ENCODE data around the gene PIK3C3. TPM values are rescaled to one million over a fixed set of nuclear protein-coding genes. Genes with fewer than 3 reads are reported as not detected.

Gene PIK3C3
- 16.8 and 38.8 TPM in 2 replicates for total RNA-seq (2014; rRNA removed; shearing (Covaris generic); ENCODE audit: low replicate concordance)

DNA sequence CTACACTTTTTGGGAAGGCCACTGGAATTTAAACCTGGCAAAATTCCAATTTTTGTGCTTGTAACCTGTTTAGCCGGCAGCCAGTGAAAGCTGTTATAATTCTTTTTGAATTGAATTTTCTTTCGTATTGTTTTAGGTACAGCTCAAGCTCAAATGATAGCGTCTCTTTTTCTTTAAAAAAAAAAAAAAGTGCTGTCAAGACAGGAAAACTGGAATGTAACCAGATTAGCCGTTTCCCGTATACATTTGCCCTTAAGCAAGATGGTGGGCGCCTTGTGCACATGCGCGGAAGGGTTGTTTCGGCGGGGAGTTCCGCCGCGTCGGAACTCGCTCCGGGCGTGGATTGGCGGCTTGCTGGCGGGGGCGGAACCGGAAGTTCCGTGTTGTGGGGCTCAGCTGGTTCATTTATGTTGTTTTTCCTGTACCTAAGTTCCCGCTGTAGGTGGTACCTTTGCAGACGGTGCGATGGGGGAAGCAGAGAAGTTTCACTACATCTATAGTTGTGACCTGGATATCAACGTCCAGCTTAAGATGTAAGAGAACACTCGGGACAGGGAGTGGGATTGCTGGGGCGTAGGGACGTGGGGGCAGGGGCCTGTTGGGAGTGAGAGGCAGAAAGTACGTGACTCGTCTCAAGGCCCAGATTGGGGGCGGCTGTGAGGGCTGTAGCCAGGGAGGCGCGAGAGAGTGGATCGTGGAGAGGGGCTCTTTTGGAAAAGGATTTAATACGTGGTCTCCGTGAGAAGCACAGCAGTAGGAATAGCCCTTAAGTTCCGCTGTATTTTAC, at the start of gene PIK3C3:
PIK3C3 (plus strand) TSS at position 408 of the 787 bp plus-strand sequence; CDS start at position 466, 58 bp downstream.
- DNase-seq (ENCODE audit: low read depth): peak; percentile 84
- in situ Hi-C loops (cut with HindIII; ENCODE audit: low pct_unique_long_range_greater_than_20kb, low sequenced_read_pairs): no loop called here

DNA sequence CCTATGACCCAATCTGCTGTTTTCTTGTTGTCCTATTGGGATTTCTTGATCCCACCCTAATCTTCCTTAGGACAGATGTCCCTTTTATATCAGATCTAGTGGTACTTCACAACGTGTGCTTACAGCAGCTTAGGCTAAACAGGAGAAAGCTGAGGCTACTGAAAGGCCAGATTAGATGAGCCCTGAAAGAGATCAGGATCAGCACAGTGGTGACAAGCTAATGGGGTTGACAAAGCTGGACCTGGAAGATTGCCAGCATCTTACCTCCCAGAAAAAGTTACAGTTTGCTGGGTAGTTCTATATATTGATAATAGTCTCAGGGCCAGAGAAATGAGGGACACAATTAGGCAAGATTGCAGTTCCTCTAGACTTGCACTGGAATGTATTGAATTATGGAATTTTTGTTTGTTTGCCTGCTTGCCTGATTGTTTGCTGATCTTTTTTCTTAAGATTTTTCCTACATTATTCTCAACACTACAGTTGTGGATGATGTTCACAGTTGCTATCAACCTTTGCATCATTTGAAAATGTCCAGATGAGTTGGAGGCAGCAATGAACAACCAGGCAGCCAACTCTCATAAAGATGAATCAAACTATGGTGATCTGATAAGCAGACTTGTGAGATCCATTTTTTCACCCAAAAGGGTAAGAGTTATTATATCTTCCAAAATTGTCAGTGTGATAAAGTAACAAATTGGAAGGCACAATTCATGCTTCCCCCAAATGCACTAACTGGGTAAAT, 49.1 kb upstream of the PIK3C3 start:
- no peak for DNase-seq (ENCODE audit: low read depth)

DNA sequence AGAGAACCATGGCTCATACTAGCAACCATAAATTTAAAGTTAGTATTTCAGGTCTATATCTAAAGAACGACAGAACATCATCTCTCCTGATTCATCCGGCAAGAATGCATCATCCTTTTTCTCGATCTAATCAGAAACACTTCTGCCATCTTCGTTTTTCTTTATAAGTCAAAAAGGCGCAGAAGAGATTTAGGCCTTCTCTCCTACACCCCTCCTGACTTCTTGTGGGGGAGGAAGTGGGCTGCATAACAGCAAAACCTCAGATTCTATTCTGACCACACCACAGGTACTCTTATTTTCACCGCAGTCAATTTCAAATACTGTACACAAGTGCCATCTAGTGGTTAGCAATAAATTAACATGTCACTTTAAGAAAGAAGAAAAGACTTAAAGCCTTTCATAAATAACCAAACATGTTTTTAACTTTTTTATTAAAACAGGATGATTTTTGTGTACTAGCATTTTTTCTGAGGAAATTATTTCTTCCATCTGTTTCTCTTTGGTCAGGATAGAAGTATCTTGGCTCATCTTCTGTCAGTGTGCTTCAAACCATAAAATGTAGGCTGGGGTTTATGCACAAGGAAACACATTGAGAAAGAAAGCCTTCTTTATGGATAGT, 48.4 kb upstream of the PIK3C3 start:
- in situ Hi-C loops (cut with HindIII; ENCODE audit: low pct_unique_long_range_greater_than_20kb, low sequenced_read_pairs): no loop called here
- DNase-seq (ENCODE audit: low read depth): peak; percentile 21

More for the DNA sequence above, 49.1 kb upstream of the PIK3C3 start:
- in situ Hi-C loops (cut with HindIII; ENCODE audit: low pct_unique_long_range_greater_than_20kb, low sequenced_read_pairs): no loop called here

DNA sequence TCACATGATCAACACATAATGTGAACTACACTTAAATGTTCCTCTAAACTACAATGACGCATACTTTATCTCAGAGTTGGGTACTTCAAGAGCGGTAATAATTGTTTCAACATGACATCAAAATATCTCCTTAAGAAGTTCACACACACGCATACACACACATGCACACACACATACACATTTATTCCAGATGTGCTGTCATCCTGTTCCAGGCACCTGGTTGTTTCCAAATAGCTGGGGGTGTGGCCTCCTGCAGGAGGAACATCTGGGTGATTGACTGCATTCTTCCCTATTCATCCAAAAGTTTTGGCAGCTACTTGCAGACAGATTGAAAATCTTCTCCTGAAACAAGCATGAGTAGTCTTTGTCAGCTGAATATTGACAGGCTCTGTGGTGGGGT, 37.9 kb upstream of the PIK3C3 start:
- no peak for DNase-seq (ENCODE audit: low read depth)
- in situ Hi-C loops (cut with HindIII; ENCODE audit: low pct_unique_long_range_greater_than_20kb, low sequenced_read_pairs): no loop called here

DNA sequence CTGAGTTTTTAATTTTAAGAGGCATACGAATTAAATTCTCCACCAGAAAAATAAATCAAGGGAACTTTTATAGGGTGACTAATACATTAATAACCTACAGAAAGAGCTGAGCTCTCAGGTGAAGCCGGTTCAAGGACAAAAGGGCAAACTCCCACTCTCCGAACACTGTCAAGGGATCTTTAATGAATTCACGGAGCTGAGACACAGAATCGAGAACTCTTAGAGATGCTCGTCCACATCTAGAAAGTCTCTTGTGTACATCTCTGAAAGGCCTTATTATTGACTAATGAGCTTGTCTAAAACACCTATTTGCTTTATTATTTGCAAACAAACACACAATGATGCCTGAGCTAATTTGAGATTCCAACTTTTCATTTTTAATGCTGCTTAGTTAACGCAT, 33.3 kb upstream of the PIK3C3 start:
- no peak for DNase-seq (ENCODE audit: low read depth)
- in situ Hi-C loops (cut with HindIII; ENCODE audit: low pct_unique_long_range_greater_than_20kb, low sequenced_read_pairs): no loop called here

DNA sequence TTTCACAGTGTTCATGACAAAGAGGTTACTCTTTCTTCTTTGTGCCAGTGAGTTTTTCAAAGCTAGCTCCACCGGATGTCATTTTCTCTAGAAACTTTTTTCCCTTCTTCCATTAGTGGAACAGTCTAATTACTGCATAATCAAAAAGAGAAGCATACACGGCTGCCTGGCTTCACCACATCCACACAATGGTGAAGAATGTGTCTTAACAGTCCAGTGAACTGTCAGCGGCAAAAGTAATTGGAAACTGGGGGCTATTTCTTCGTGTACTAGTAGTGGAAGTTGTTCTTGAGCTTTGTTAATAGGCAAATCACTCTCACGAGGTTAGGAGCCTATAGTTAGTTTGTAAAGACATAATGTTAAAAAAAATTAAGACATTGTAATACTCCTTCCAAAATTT, 32.9 kb upstream of the PIK3C3 start:
- DNase-seq (ENCODE audit: low read depth): no peak
- in situ Hi-C loops (cut with HindIII; ENCODE audit: low pct_unique_long_range_greater_than_20kb, low sequenced_read_pairs): no loop called here

DNA sequence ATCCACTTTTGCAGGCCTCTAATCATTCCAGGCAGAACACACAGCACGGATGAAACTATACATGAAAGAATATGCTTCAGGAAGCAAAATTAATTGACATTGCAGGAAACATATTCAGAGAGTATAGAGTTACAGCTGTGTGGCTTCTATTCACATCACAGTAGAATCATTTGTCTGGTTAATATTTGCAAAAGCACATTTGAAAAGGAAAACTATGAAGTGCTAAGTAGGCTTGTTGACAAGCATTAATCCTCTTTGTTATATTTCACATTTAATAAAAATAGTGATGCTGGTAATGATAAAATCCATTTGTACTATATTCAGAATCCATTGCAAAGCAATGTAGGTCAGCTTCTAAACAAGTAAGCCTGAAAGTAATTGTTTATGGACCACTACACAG, 32.2 kb upstream of the PIK3C3 start:
- no peak for DNase-seq (ENCODE audit: low read depth)
- in situ Hi-C loops (cut with HindIII; ENCODE audit: low pct_unique_long_range_greater_than_20kb, low sequenced_read_pairs): no loop called here

DNA sequence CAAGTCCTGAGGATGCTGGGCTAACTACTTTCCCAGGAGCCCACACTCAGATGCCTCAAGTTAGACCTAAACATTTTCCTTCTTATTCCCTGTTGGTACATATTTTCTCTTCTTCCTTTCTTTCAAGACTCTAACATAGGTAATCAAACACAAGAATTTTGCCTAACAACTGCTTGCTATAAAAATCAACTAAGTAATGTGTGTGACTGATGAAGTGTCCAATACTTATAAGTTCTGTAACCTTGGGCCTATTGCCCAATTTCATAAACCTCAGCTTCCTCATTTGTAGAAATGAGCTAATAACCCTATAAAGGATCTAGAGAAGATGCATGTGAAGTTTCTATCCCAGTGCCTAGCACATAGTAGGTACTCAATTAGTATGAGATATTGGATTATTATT, 31.6 kb upstream of the PIK3C3 start:
- DNase-seq (ENCODE audit: low read depth): no peak
- in situ Hi-C loops (cut with HindIII; ENCODE audit: low pct_unique_long_range_greater_than_20kb, low sequenced_read_pairs): no loop called here

DNA sequence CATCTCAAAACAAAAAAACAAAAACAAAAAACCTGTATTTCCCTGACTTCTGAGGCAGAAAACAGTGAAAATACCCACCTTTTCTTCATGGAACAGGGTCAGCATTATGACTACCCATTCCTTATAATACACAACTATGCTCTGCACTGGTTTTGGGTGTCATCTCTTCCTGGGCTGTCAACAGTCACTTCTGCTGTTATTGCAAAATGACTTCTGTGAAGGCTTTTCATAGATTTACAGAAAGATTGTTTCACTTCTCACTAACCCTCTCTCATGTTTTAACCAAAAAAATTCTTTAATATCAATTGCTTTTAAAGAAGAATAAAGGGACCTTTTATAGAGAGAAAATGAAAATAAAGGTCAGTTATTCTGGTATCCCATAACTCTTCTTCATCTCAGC, 26.5 kb upstream of the PIK3C3 start:
- in situ Hi-C loops (cut with HindIII; ENCODE audit: low pct_unique_long_range_greater_than_20kb, low sequenced_read_pairs): no loop called here
- no peak for DNase-seq (ENCODE audit: low read depth)

DNA sequence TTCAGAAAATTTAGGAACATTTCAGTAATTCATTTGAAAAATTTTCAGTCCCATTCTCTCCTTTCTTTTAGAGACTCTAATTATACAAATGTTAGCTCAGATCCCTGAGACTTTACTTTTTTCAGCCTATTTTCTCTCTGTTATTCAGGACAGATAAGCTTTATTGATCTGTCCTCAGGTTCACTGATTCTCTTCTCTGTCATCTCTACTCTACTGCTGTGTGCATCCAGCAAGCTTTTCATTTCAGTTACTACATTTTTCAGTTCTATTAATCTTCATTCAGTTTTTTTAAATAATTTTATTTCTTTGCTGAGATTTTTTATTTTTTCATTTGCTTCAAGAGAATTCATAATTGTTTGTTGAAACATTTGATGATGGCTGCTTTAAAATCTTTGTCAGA, 22.1 kb upstream of the PIK3C3 start:
- no peak for DNase-seq (ENCODE audit: low read depth)
- in situ Hi-C loops (cut with HindIII; ENCODE audit: low pct_unique_long_range_greater_than_20kb, low sequenced_read_pairs): no loop called here

DNA sequence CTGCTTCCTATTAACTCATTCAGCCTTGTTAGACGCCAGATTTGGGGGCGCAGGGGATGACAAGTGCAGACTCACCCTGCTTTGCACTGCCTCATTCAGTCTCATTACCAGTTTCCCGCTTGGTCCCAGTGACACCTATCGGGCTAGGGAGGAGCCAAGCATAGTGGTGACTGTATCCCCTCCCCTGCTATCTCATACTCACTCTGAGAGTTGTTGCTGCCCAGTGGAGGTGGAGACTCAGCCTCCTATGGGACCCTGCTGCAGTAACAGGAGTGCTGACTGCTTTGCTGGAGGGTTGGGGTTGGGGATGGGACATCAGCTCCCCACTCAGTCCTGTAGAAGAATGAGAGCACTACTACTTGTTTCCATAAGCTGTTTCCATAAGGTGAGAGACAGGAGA, 21.3 kb upstream of the PIK3C3 start:
- DNase-seq (ENCODE audit: low read depth): no peak
- in situ Hi-C loops (cut with HindIII; ENCODE audit: low pct_unique_long_range_greater_than_20kb, low sequenced_read_pairs): no loop called here

DNA sequence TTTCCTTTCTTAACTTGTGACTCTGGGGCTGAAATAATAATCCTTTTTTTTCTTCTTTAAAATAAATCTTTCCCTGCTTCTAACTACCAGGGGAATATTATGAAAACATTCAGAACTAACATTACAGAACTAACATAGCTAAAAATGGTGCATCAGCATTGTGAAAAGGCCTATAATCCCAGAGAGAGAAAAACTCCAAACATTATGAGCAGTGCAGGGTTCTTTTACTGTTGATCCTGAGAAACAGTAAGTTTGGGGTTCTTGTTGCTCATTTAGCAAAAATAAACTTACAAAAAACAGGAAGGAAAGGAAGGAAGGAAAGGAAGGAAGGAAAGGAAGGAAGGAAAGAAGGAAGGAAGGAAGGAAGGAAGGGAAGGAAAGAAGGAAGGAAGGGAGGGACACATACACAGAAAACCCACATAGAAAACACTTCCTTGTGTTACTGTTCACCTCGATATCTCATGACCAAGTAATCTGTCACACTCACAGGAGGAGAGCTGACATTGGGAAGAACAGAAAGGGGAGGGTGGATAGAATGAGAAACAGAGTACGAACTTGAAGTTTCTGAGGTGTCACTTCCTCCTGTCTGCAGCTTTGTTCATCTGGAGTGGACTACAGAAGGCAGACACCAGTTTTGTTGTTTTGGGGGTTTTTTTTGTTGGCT, 18.4 kb upstream of the PIK3C3 start:
- in situ Hi-C loops (cut with HindIII; ENCODE audit: low pct_unique_long_range_greater_than_20kb, low sequenced_read_pairs): no loop called here
- DNase-seq (ENCODE audit: low read depth): no peak

DNA sequence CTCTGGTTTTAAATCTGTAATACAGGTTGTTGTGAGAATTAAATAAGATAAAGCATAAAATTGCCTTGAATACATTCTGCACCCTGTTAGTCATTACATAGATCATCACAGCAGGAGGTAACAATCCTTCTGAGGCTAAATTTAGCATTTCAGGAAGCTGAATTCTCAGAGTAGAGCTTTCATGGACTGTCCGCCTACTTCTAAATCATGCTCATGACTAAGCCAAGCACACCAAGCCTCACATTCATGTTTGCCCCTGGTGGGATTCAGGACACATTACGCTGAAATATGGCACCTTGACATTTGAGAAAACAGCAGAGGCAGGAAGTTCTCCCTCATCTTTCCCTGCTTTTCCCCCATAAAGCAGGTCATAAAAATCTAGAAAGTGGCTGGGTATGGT, 16.6 kb upstream of the PIK3C3 start:
- in situ Hi-C loops (cut with HindIII; ENCODE audit: low pct_unique_long_range_greater_than_20kb, low sequenced_read_pairs): no loop called here
- DNase-seq (ENCODE audit: low read depth): no peak

DNA sequence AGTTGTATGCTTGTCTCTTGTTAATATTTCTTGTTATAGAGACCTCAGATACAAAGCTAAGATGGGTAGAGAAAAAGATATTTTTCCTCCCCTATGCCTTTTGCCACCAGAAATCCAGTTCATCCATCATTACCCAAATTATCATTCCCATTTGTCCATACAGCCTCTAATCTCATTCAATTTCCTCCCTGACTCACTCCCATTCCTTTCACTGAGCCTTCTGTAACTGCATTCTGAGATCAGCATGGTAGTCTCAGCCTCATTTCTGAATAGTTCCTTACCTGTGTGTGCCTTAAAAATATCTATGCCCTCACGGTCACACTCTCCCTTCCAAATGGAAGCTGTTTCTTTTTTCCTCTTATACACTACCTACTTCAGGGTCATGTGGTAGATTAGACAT, 15.7 kb upstream of the PIK3C3 start:
- in situ Hi-C loops (cut with HindIII; ENCODE audit: low pct_unique_long_range_greater_than_20kb, low sequenced_read_pairs): no loop called here
- DNase-seq (ENCODE audit: low read depth): no peak

DNA sequence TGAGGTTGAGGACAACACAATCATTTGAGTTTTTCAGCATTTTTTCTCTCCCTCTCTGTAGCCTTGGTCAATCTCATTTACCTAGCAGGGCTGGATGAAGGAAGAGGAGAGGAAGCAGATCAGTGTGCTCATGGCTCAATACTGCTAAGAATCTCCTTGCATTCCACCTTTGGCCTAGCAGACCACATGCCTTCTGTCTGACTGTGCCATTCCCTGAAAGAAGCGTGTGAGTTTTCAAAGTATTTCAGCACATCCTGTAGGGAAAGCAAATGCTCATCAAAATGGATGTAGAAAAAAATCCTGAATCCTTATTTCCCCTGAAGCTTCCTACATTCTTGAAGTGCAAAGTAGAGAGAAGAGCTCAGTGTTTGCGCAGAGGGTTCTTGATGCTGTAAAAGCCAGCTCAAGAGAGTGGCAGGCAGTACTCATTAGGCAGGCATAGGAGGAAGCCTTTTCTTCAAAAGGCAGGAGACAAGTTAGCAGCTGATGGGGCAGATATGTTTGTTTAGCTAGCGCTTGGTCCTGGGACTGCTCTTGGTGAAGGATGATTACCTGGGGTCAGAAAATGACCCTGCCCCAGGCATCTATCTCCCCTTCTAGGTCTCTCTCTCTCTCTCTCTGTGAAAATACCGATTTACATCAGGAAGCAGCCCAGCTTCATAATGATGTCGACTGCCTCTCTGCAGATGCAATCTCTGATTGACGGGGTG, 14.4 kb upstream of the PIK3C3 start:
- no peak for DNase-seq (ENCODE audit: low read depth)
- in situ Hi-C loops (cut with HindIII; ENCODE audit: low pct_unique_long_range_greater_than_20kb, low sequenced_read_pairs): no loop called here

DNA sequence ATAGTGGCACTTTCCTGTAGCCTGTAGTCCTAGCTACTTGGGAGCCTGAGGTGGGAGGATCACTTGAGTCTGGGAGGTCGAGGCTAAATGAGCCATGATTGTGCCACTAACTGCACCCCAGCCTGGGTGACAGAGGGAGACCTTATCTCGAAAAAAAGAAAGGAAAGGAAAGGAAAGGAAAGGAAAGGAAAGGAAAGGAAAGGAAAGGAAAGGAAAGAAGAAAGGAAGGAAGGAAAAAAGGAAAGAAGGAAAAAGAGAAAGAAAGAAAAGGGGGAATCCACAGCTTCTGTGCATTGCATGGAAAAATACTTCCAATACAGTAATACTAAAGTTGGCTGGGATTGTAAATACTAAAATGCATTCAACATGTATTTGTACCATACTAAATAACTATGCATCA, 12.8 kb upstream of the PIK3C3 start:
- in situ Hi-C loops (cut with HindIII; ENCODE audit: low pct_unique_long_range_greater_than_20kb, low sequenced_read_pairs): no loop called here
- no peak for DNase-seq (ENCODE audit: low read depth)

DNA sequence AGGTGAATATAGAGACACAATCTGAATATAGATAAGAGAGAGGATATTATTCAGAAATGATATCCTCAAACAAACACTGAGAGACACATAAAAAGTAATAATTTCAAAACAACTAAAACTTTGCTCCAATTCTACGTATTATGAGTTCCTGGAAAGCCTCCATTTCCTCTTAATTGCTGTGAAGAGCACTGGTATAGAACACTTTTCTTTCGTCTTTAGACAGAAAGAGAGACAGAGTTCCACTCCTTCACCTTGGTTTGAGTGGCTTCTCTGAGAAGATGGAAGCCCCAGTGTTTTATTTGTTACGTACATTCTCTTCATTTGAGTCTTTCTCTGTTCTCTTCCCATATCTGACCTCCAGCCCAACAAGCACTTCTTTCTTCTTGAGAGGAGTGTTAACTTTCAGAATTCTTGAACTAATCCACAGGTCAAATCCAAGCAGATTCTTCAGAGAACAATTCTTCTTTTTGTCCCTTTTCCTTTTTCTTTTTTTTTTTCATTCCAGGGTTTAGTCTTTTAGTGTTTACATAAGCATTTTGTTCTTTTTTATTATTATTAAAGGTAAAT, 6.4 kb upstream of the PIK3C3 start:
- in situ Hi-C loops (cut with HindIII; ENCODE audit: low pct_unique_long_range_greater_than_20kb, low sequenced_read_pairs): no loop called here
- no peak for DNase-seq (ENCODE audit: low read depth)

Measured in Caki2 (cell line).